ENCODE measurements around the gene CCHCR1.
A peak's percentile ranks its signal among the peaks of the same experiment; 100 is the strongest.
"Not testable (repeated sequence)": the region's sequence is repeated elsewhere in the genome, so short reads cannot be mapped to it uniquely, and the experiment has no call there.

CCHCR1 gene

GRCh38 chr6:31180500-31180899 lies 22.9 kb upstream of the CCHCR1 start:
- peak; percentile 29 for DNase-seq (ENCODE audit: low spot score)

- DNase-seq (ENCODE audit: low spot score) = no peak
Measured at GRCh38 chr6:31179896-31180295, 22.3 kb upstream of the CCHCR1 start.

GRCh38 chr6:31179042-31179386 lies 21.4 kb upstream of the CCHCR1 start:
- no peak for DNase-seq (ENCODE audit: low spot score)

- DNase-seq (ENCODE audit: low spot score) = no peak
Measured at GRCh38 chr6:31178143-31179041, 20.8 kb upstream of the CCHCR1 start.

GRCh38 chr6:31175971-31176370 lies 18.4 kb upstream of the CCHCR1 start:
- no peak for DNase-seq (ENCODE audit: low spot score)

GRCh38 chr6:31174378-31174777 lies 16.8 kb upstream of the CCHCR1 start:
- no peak for DNase-seq (ENCODE audit: low spot score)

GRCh38 chr6:31173406-31173805 lies 15.8 kb upstream of the CCHCR1 start:
- DNase-seq (ENCODE audit: low spot score) = no peak

- no peak for DNase-seq (ENCODE audit: low spot score)
Measured at GRCh38 chr6:31172973-31173384, 15.4 kb upstream of the CCHCR1 start.

- no peak for DNase-seq (ENCODE audit: low spot score)
Measured at GRCh38 chr6:31171931-31172905, 14.6 kb upstream of the CCHCR1 start.

- no peak for DNase-seq (ENCODE audit: low spot score)
Measured at GRCh38 chr6:31170987-31171671, 13.5 kb upstream of the CCHCR1 start.

GRCh38 chr6:31170600-31170881 lies 12.9 kb upstream of the CCHCR1 start, which contains the start of gene POU5F1:
TSS of gene POU5F1 (minus strand) at chr6:31170682. CDS start at chr6:31170620, 62 bp downstream.
- no peak for DNase-seq (ENCODE audit: low spot score)

GRCh38 chr6:31169858-31170599 lies 12.4 kb upstream of the CCHCR1 start:
- DNase-seq (ENCODE audit: low spot score) = not testable (repeated sequence)

GRCh38 chr6:31169123-31169857 lies 11.7 kb upstream of the CCHCR1 start:
- DNase-seq (ENCODE audit: low spot score) = peak; percentile 34

- no peak for DNase-seq (ENCODE audit: low spot score)
Measured at GRCh38 chr6:31168606-31169005, 11.0 kb upstream of the CCHCR1 start.

- no peak for DNase-seq (ENCODE audit: low spot score)
Measured at GRCh38 chr6:31165986-31166385, 8.4 kb upstream of the CCHCR1 start.

- DNase-seq (ENCODE audit: low spot score) = not testable (repeated sequence)
Measured at GRCh38 chr6:31165064-31165832, 7.6 kb upstream of the CCHCR1 start.

GRCh38 chr6:31164475-31165063 lies 7.0 kb upstream of the CCHCR1 start:
- DNase-seq (ENCODE audit: low spot score) = not testable (repeated sequence)

- no peak for DNase-seq (ENCODE audit: low spot score)
Measured at GRCh38 chr6:31163922-31164321, 6.3 kb upstream of the CCHCR1 start.

- no peak for DNase-seq (ENCODE audit: low spot score)
Measured at GRCh38 chr6:31162463-31163165, 5.0 kb upstream of the CCHCR1 start.
